Stimulated activated CD8-positive, alpha-beta memory T cell treated with anti-CD3 and anti-CD28 coated beads, Interleukin-4, amount 100 ng/mL, for 4 hours (primary cell): ENCODE measurements around the gene CLCC1.
"Not testable (repeated sequence)": the region's sequence is repeated elsewhere in the genome, so short reads cannot be mapped to it uniquely, and the experiment has no call there.

Experiments used
- DNase-seq, 2 donors: peaks; one replicate each; pipeline ENCODE4 v3.0.0-alpha.2; 2020; ENCODE audit warnings: low read depth in 2 of 2, low spot score in 1 of 2

The CLCC1 gene

GRCh38 chr1:108963052-108963686, at the start of gene CLCC1:
CLCC1 (minus strand) TSS chr1:108963484; CDS start chr1:108950437, 13,047 bp downstream.
- DNase-seq = peak; percentile 73 to 81

DNA sequence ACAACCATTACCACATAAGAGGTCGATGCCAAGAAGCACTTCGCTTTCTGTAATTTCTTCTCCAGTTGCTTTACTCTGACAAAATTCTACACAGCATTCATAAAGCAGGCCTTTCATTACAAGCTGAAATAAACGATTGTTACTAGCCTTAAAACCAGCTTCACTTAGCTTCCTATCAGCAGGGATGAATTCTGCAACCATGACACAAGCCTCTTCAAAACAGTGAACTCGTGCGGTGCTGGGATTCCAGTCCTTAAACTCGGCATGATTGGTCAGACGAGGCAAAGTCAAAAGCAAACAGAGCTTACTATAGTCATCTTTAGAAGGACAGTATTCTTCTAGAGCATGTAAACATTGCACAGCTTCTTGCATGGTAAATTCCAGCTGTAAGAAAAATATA, 48.1 kb upstream of the CLCC1 start:
- no peak for DNase-seq

DNA sequence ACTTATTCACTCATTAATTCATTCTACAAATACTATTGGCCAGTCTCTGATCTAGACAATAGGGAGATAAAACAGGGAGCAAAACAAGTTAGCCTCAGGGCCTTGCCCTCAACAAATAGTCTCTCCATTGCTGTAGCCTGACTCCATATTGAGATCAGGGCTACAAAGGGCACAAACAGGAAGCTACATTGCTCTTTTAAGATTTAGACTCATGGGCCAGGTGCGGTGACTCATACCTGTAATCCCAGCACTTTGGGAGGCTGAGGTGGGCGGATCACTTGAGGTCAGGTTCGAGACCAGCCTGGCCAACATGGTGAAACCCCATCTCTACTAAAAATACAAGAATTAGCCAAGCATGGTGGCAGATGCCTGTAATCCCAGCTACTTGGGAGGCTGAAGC, 33.3 kb upstream of the CLCC1 start:
- DNase-seq = not testable (repeated sequence)

DNA sequence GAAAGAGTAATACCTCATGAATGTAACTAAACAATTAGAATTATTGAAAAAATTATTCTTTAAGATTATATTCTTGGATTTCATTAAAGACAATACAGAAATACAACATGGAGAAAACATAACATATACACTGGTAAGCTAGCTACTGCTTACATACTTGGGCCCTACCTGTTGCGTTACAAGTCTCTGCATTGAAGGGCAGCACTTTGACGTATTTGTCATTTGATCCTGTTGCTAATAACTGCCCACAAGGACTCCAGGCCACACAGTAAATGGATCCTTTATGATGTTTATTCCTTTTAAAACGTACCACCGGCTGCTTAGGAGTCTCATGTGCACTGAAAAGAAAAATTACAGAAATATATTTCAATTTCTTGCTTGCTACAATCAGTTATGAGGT, 19.8 kb upstream of the CLCC1 start:
- no peak for DNase-seq

DNA sequence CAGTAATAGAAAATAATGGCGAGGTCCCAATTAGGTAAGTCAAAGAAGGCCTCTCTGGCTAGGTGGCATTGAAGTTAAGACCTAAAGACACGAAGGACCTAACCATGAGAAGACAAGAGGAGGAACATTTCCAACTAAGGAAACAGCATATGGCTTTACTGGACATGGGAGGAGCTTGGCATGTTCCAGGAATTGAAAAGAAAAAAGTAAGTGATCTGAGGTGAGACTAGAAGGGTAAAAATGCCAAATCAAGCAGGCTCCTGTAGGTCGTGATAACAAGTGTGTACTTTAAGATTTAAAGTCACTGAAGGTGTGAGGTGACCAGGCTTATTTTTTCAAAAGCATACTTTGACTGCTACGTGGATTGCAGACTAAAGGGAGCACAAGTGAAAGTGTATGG, 13.4 kb upstream of the CLCC1 start:
- no peak for DNase-seq

DNA sequence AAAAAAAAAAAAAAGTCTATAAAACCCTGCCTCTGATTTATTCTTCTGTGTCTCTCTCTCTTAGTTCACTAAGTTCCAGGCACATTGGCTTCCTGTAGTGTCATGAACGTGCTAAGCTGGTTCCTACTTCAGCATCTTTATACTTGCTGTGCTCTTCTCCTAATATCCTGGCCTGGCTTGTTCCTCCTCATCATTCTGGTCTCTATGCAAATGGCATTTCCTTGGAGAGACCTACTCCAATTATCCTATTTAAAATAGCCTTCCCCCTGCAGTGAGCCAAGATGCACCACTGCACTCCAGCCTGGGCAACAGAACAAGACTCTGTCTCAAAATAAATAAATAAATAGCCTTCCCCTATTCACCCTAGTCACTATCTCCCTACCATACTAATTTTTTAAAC, 9.7 kb upstream of the CLCC1 start:
- no peak for DNase-seq

DNA sequence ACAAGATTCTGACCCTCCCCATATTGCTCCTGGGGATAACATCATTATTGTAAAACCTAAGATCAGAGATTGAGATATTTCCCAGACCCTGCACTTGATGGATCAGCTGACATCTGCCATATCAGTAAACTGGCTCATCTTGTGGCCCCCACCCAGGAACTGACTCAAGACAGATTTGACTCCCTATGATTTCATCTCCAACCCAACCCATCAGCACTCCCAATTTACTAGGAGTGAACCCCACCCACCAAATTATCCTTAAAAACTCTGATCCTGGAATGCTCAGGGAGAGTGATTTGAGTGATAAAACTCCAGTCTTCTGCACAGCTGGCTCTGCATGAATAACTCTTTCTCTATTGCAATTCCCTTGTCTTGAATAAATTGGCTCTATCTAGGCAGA, 6.1 kb upstream of the CLCC1 start:
- no peak for DNase-seq

- no peak for DNase-seq
These were observed 618 bp downstream of the CLCC1 start for GRCh38 chr1:108962681-108963051.

GRCh38 chr1:108961752-108962486, 1.4 kb downstream of the CLCC1 start:
- no peak for DNase-seq

DNA sequence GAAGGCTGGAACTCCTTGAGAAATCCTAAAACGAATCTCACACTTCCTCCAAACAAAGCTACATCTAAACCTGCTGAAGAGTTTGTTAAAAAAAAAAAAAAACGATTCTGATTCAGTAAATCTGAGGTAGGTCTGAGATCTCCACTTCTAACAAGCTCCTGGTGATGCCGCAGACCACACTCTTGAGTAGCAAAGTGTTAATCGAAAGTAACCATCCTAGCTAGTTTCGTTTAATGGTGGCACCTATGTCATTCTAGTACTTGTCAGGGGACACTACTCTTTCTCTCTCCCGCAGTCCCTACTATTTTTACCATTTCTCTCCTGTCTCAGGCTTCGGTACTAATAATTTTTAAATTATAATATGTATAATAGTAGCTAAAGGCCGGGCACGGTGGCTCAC, 2.1 kb downstream of the CLCC1 start:
- DNase-seq = no peak

- DNase-seq = no peak
These were observed 2.6 kb downstream of the CLCC1 start for GRCh38 chr1:108960719-108961118.

DNA sequence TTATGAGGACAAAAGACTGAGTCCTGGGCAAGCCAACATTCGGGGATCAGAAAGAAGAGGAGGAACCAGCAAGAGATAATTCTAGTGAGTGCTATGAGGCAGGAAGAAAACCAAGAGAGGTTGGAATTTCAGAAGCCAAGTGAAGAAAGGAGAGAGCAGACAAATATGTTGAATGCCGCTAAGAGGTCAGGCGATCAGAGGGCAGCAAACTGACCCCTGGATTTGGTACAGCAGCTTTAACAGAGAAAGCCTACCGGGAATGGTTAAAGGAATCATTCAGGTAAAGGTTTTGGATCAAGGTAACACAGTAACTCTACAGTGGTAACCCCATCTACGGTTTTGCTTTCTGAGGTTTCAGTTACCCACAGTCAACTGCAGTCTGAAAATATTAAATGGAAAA, 5.4 kb downstream of the CLCC1 start:
- DNase-seq = no peak

DNA sequence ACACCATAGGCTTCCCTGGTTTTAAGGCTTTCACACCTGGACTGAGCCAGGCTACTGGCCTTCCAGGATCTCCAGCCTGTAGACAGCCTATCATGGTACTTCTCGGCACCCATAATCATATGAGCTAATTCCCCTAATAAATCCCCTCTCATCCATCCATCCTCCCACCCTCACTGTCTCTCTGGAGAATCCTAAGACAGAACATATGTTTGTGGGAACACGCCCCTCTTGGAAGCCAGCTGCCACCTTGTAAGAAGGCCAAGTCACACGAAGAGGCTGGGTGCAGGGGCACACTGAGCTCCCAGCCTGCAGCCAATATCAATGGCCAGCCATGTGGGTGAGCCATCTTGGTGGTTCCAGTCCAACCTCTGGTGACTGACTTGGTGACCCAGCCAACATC, 7.4 kb downstream of the CLCC1 start:
- DNase-seq = no peak

- DNase-seq = no peak
These were observed 8.2 kb downstream of the CLCC1 start for GRCh38 chr1:108955111-108955510.

DNA sequence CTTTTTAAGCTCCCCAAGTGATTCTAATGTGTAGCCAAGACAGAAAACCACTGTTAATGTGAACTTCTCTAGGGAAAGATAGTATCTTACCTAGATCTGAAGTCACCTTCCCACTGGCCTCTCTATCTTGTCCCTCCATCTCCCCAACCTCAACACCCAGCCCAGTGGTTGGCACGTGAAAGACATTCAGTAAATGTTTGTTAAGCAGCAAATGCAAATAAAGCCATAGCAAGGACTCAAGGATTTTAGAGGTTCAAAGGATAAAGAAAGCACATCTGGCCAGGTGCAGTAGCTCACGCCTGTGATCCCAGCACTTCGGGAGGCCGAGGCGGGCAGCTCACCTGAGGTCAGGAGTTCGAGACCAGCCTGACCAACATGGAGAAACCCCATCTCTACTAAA, 9.8 kb downstream of the CLCC1 start:
- DNase-seq = no peak

DNA sequence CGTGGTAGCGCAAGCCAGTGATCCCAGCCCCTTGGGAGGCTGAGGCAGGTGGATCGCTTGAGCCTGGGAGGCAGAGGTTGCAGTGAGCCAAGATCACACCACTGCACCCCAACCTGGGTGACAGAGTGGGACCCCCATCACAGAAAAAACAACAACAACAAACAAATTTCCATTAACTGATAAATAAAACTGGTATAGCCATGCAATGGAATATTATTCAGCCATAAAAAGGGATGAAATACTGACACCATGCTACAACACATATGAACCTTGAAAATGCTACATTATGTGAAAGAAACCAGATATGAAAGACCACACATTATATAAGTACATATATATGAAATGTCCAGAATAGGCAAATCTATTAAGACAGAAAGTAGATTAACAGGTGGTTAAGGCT, 12.0 kb downstream of the CLCC1 start:
- DNase-seq = no peak

- DNase-seq = no peak
These were observed 14.2 kb downstream of the CLCC1 start for GRCh38 chr1:108949044-108949443.

GRCh38 chr1:108947871-108948525, 15.3 kb downstream of the CLCC1 start:
- DNase-seq = no peak

DNA sequence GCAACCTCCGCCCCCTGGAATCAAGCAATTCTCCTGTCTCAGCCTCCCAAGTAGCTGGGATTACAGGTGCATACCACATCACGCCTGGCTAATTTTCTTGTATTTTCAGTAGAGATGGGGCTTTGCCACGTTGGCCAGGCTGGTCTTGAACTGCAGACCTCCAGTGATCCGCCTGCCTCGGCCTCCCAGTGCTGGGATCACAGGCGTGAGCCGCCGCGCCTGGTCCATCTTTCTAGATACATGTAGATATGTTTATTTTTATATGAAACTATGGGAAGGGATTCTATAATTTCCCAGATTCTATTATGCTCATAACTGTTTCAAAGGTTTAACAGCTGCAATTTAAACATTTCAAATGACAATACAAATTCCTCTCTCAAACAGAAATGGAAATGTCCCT, 27.1 kb downstream of the CLCC1 start:
- DNase-seq = no peak

DNA sequence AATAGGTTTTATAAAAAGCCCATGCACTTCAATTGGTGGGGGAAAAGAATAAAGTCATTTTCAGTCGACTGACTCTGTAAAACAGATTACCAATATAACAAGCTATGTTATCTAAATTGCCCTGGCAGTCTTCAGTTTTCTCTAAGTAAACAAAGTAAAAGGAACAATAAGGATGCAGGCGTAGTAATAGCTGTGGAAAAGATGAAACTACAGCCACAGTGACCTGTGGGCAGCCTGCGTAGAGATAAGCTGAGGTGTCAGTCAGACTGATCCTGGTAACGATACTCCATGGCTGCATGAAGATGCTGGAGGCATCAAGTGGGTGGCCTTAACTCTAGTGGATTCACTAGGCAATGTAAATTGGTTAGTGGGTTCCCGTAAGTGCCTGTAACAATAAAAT, 29.3 kb downstream of the CLCC1 start:
- DNase-seq = no peak

DNA sequence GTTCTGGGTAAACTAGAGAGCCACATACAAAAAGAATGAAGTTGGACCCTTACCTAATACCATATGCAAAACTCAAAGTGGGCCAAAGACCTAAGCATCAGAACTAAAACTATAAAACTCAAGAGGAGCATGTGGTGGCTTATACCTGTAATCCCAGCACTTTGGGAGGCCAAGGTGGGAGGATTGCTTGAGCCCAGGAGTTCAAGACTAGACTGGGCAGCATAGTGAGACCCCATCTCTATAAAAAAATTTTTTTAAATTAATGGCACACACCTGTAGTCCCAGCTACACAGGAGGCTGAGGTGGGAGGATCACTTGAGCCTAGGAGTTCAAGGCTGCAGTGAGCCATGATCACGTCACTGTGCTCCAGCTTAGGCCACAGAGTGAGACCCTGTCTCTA, 35.7 kb downstream of the CLCC1 start:
- DNase-seq = not testable (repeated sequence)

- no peak for DNase-seq
These were observed 37.4 kb downstream of the CLCC1 start for GRCh38 chr1:108925920-108926319.

DNA sequence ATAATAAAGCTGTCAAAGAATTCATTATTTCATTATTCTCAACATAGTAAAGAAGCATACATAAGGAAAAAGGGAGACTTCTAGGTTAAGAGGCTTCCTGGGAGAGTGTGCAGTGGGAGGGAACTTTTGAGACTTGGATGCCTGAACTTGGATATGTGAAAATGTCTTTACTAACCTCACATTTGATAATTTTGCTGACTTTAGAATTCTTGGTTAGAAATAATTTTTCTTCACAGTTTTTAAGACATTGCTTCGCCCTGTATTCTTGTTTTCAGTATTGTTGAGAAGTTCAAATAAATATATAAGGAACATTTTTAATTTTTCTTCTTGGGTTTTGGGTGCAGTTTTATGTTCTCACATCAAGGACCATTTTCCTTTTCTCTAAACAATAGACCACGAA, 46.5 kb downstream of the CLCC1 start:
- DNase-seq = no peak
